ENCODE measurements around the gene CNGB1. TPM values are rescaled to one million over a fixed set of nuclear protein-coding genes. Genes with fewer than 3 reads are reported as not detected.
A peak's percentile ranks its signal among the peaks of the same experiment; 100 is the strongest.

Gene CNGB1
- total and polyA plus RNA-seq, 2 of the 13 experiments (the other 11 are each of a cell fraction or from before 2014, with no cell fraction given) = 0.02 to 0.15 TPM

DNA sequence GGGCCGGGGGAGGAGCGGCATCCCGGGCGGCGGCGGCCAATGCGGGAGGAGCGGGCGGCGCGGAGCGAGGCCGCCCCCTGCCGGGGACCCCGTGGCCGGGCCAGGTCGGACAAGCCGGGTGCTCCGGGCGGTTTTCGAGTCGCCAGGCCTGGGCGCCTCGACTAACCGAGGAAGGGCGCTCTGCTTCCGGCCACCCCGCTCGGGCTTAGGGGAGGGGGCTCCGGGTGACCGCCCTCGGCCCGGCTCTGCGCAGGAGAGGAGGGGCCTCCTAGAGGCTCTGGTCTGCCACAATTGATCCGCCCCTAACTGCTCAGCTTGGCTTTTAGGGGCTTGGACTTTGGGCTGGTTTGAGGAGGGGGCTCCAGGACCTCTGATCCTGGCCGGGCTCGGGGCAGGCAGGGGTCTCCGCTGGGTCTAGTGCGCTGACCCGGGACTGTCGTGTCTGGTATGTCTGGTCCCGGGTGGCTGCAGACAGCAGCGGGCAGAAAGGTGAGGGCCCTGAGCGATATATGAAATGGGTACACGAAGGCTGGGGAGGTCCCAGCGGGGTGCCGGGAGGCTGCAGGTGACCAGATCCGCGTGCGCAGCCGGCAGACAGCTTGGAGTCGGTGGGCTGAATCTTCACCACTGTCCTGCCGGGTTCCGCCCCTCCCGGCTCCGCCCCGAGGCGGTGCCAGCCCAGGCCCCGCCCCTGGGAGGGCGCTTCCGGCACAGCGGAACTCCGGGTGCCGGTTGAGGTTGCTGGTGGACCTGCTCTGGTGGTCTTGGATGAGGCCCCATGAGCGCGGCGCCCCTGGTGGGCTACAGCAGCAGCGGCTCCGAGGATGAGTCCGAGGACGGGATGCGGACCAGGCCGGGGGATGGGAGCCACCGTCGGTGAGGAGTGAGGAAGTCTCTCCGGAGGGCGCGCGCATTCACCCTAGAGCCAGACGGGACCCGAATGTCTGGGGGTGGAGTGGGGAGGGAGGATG, 30.1 kb upstream of the CNGB1 start, which contains the start of gene USB1 (continued):
- TF ChIP-seq POGZ (CRISPR knock-in tag; IDR thresholded peaks at IDR 0.05) (no peak), ZBTB20 (CRISPR knock-in tag; IDR thresholded peaks at IDR 0.05; ENCODE audit: borderline replicate concordance, low read depth) (peak; percentile 78; the same call in 1 of the 2 replicates), KAT7 (CRISPR knock-in tag; IDR thresholded peaks at IDR 0.05; ENCODE audit: borderline replicate concordance) (peak; percentile 44; the same call in 1 of the 2 replicates), ZBTB3 (CRISPR knock-in tag; IDR thresholded peaks at IDR 0.05; ENCODE audit: borderline replicate concordance, low read depth) (no peak), ZNF264 (CRISPR knock-in tag; IDR thresholded peaks at IDR 0.05) (peak; percentile 58), ZNF777 (CRISPR knock-in tag; IDR thresholded peaks at IDR 0.05) (peak; percentile 64), TP53 (CRISPR knock-in tag; conservative IDR thresholded peaks at IDR 0.05) (peak; percentile 81), PHF8 (CRISPR knock-in tag; IDR thresholded peaks at IDR 0.05) (peak; percentile 94), NFYC (CRISPR knock-in tag; IDR thresholded peaks at IDR 0.05) (no peak), SRSF4 (IDR thresholded peaks at IDR 0.05; ENCODE audit: low read depth, low read length, poor library complexity, severe bottlenecking) (no peak), FOXK2 (IDR thresholded peaks at IDR 0.05) (no peak), RFX5 (IDR thresholded peaks at IDR 0.05; ENCODE audit: low read depth, low read length) (no peak), KMT2A (CRISPR knock-in tag; IDR thresholded peaks at IDR 0.05) (peak; percentile 73), TAF1 (CRISPR knock-in tag; IDR thresholded peaks at IDR 0.05) (peak; percentile 88), ZMYM2 (CRISPR knock-in tag; IDR thresholded peaks at IDR 0.05) (peak; percentile 70; the same call in 1 of the 2 replicates), MYC (CRISPR knock-in tag; IDR thresholded peaks at IDR 0.05; ENCODE audit: borderline replicate concordance) (peak; percentile 82), ZNF782 (CRISPR knock-in tag; IDR thresholded peaks at IDR 0.05; ENCODE audit: borderline replicate concordance) (peak; percentile 62), ZNF160 (CRISPR knock-in tag; IDR thresholded peaks at IDR 0.05) (no peak), FOXA3 (CRISPR knock-in tag; IDR thresholded peaks at IDR 0.05) (no peak)
- TF ChIP-seq, protein P1, sequence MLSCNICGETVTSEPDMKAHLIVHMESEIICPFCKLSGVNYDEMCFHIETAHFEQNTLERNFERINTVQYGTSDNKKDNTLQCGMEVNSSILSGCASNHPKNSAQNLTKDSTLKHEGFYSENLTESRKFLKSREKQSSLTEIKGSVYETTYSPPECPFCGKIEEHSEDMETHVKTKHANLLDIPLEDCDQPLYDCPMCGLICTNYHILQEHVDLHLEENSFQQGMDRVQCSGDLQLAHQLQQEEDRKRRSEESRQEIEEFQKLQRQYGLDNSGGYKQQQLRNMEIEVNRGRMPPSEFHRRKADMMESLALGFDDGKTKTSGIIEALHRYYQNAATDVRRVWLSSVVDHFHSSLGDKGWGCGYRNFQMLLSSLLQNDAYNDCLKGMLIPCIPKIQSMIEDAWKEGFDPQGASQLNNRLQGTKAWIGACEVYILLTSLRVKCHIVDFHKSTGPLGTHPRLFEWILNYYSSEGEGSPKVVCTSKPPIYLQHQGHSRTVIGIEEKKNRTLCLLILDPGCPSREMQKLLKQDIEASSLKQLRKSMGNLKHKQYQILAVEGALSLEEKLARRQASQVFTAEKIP (CRISPR knock-in tag; IDR thresholded peaks at IDR 0.05; ENCODE audit: borderline replicate concordance) = no peak
- TF ChIP-seq, protein P2, sequence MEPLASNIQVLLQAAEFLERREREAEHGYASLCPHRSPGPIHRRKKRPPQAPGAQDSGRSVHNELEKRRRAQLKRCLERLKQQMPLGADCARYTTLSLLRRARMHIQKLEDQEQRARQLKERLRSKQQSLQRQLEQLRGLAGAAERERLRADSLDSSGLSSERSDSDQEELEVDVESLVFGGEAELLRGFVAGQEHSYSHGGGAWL (CRISPR knock-in tag; IDR thresholded peaks at IDR 0.05) = peak; percentile 9; the same call in 1 of the 2 replicates
- TF ChIP-seq, protein P3, sequence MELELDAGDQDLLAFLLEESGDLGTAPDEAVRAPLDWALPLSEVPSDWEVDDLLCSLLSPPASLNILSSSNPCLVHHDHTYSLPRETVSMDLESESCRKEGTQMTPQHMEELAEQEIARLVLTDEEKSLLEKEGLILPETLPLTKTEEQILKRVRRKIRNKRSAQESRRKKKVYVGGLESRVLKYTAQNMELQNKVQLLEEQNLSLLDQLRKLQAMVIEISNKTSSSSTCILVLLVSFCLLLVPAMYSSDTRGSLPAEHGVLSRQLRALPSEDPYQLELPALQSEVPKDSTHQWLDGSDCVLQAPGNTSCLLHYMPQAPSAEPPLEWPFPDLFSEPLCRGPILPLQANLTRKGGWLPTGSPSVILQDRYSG (CRISPR knock-in tag; IDR thresholded peaks at IDR 0.05) = peak; percentile 58; the same call in 1 of the 2 replicates
- TF ChIP-seq, protein P4, sequence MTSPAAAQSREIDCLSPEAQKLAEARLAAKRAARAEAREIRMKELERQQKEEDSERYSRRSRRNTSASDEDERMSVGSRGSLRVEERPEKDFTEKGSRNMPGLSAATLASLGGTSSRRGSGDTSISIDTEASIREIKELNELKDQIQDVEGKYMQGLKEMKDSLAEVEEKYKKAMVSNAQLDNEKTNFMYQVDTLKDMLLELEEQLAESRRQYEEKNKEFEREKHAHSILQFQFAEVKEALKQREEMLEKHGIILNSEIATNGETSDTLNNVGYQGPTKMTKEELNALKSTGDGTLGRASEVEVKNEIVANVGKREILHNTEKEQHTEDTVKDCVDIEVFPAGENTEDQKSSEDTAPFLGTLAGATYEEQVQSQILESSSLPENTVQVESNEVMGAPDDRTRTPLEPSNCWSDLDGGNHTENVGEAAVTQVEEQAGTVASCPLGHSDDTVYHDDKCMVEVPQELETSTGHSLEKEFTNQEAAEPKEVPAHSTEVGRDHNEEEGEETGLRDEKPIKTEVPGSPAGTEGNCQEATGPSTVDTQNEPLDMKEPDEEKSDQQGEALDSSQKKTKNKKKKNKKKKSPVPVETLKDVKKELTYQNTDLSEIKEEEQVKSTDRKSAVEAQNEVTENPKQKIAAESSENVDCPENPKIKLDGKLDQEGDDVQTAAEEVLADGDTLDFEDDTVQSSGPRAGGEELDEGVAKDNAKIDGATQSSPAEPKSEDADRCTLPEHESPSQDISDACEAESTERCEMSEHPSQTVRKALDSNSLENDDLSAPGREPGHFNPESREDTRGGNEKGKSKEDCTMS (CRISPR knock-in tag; conservative IDR thresholded peaks at IDR 0.05) = no peak
- TF ChIP-seq, protein P5, sequence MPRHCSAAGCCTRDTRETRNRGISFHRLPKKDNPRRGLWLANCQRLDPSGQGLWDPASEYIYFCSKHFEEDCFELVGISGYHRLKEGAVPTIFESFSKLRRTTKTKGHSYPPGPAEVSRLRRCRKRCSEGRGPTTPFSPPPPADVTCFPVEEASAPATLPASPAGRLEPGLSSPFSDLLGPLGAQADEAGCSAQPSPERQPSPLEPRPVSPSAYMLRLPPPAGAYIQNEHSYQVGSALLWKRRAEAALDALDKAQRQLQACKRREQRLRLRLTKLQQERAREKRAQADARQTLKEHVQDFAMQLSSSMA (CRISPR knock-in tag; IDR thresholded peaks at IDR 0.05) = peak; percentile 45; the same call in 1 of the 2 replicates

Measured in HepG2 (cell line).